T-helper 2 cell (primary cell): ENCODE data around the gene DYSF.
"Not testable (repeated sequence)": the region's sequence is repeated elsewhere in the genome, so short reads cannot be mapped to it uniquely, and the experiment has no call there.

Source experiments
- DNase-seq, 5 experiments: peaks; one replicate each; pipeline versions ENCODE4 v3.0.0 to v3.0.0-alpha.2; 2012 to 2022
- total RNA-seq, 2 donors: gene quantifications; one replicate each; lab custom pipeline; 2026; lab: John Stamatoyannopoulos, UW

Gene DYSF
- 0 to 0.07 reads per million in 2 donors for total RNA-seq

DNA sequence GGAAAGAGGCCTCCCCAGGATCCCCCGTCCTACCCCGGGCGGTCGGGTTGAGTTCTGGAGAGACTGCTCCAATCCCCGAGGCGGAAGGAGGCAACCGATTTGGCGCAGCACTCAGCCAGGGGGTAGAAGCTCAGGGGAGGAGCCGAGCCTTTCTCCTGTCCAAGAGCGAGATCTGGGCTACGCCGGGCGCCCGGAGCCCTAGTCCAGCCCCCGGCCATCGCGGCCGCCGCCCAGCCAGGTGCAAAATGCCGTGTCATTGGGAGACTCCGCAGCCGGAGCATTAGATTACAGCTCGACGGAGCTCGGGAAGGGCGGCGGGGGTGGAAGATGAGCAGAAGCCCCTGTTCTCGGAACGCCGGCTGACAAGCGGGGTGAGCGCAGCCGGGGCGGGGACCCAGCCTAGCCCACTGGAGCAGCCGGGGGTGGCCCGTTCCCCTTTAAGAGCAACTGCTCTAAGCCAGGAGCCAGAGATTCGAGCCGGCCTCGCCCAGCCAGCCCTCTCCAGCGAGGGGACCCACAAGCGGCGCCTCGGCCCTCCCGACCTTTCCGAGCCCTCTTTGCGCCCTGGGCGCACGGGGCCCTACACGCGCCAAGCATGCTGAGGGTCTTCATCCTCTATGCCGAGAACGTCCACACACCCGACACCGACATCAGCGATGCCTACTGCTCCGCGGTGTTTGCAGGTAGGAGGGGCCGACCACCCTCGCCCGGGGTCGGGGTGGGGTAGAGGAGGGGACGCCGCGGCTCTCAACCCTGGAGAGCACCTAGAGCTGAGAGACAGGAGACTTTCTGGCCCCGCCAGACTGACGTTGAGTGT lies at the start of gene DYSF:
DYSF (plus strand) TSS at position 158 of the 817 bp plus-strand sequence.
- DNase-seq = peak in 1 of 5 experiments; percentile 12

DNA sequence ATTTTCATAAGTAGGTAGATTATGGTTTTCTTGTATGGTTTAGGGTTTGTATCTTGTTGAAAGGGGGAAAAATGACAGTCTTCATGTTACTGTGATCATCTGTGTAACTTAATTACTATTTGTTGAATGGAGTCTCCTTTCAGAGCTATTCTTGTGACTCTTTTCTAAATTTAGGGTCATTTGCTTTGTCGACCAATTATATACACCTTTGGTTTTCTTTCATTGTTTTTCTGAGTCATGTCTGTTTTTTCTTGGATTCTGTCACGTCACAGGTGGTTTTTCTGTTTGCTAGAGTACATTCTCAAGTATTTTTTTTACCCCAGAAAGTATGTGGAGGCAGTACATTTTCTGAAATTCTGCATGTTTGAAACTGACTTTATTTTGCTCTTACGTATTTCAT lies 43.8 kb upstream of the DYSF start:
- no peak for DNase-seq

DNA sequence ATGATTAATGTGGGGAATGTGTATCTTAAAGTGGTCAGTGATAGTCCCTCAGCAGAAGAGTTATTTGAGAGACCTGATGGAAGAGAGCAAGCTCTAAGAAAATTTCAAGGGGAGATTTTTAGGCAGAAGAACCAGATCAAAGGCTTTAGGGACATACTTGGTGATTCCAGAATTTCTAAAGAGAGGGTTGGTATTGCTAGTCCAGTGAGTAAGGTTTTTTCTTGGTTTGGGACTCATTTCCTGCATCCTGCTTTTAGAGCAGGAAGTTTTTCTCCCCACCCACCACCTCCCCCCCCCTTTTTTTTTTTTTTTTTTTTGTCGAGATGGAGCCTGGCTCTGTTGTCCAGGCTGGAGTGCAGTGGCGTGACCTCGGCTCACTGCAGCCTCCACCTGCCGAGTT lies 42.7 kb upstream of the DYSF start:
- DNase-seq = no peak

DNA sequence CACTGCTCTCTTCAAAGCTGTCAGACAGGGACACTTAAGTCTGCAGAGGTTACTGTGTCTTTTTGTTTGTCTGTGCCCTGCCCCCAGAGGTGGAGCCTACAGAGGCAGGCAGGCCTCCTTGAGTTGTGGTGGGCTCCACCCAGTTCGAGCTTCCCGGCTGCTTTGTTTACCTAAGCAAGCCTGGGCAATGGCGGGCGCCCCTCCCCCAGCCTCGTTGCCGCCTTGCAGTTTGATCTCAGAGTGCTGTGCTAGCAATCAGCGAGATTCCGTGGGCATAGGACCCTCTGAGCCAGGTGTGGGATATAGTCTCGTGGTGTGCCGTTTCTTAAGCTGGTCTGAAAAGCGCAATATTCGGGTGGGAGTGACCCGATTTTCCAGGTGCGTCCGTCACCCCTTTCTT lies 36.5 kb upstream of the DYSF start:
- peak in 2 of 5 experiments; percentile 16 to 47 for DNase-seq

DNA sequence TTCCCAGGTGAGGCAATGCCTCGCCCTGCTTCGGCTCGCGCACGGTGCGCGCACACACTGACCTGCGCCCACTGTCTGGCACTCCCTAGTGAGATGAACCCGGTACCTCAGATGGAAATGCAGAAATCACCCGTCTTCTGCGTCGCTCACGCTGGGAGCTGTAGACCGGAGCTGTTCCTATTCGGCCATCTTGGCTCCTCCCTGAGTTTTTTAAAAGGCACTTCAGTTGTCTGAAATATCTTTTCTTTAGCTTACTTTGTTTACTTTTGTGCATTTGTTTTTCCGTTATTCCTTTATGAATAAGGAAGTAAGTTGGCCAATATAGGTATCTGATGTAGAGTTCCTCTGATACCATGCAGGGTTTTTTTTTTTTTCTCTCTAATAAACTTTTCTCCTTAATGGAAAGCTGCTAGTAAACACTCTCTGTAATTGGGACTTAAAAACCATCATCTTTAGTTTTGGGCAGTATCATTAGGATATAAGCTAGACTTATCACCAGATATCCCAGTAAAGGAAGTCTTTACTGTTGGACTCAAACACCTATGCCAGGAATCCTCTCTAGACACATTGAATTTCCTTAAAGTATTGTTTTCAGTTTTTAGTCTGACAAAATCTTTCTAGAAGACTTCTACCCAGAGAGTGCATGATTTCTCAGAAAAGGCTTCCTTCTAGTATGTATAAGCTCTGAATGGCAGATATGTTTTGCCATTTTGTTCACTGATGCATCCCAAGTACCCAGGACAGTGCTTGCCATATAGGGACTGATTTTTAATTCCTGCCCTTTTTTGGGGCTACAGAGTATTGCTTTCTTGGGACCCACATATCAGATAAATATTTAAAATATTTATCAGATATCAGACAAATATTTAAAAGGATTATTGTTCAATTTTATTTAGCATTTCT lies 35.8 kb upstream of the DYSF start:
- peak in 1 of 5 experiments; percentile 37 for DNase-seq

DNA sequence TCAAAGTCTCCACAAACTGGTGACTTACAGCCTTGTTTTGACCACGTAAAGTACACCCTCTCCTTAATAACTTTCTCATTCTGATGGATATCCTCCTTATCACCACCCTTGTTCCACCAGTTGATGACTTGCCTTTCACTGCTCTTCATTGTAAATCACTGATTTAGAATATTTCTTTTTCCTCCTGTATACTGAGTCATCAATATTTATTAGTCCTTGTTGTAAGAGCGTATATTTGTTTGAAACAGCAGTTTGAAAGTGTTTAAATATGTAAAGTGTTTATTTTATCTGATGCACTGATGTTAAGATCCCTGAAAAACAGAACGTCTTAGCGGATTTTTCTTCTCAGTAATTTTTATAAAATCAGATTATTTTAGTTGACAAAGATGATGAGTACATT lies 34.2 kb upstream of the DYSF start:
- DNase-seq = no peak

DNA sequence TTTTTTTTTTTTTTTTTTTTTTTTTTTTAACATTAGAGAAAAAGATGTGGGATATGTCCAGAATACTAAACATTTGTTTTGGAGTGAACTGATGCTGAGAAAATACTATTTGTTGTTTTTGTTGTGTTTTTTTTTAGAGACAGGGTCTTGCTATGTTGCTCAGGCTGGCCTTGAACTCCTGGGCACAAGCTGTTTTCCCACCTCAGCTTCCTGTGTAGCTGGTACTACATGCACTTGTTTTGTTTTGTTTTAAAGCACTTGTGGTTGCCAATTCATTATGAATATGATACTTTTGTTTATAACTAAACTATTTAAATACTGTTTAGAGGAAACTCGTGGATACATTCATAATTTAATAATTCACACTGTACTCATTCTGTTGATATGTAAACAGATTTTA lies 33.4 kb upstream of the DYSF start:
- DNase-seq = peak in 1 of 5 experiments; percentile 53

DNA sequence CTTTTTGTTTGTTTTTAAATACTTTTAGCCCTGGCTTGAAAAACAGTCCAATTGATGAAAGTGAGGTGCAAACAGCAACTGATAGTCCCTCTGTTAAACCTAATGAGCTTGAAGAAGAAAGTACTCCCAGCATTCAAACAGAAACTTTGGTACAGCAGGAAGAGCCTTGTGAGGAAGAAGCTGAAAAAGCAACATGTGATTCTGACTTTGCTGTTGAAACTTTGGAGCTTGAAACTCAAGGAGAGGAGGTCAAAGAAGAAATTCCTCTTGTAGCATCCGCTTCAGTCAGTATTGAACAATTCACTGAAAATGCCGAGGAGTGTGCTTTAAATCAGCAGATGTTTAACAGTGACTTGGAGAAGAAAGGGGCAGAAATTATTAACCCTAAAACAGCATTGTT lies 30.6 kb upstream of the DYSF start:
- DNase-seq = no peak

DNA sequence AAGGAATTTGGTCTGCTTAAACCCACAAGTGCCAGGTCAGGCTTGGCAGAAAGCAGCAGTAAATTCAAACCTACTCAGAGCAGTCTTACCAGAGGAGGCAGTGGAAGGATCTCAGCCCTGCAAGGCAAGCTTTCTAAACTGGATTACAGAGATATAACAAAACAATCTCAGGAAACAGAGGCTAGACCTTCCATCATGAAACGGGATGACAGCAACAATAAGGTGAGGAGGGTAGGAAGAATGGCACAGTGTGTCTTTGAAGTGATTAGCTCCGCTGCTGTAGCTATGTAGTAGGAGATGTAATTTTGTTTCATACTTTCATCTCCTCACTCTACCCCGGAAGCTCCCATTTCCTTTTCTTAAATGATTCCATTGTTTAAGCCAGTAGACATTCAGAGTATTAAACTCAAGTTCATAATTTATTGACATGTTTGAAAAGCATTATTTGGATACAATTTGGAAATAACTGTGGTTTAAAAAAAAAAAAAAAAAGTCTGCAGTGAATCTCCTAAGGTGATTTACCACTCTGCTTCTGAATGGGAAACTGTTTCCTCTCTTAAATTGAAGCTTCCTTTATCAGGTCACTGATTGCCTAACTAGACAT lies 29.4 kb upstream of the DYSF start:
- no peak for DNase-seq

DNA sequence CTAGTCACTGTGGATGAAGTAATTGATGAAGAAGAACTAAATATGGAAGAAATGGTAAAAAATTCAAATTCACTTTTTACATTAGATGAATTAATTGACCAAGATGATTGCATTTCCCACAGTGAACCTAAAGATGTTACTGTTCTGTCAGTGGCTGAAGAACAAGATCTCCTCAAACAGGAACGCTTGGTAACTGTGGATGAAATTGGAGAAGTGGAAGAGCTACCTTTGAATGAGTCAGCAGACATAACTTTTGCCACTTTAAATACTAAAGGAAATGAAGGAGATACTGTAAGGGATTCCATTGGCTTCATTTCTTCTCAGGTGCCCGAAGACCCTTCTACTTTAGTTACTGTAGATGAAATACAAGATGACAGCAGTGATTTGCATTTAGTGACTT lies 26.6 kb upstream of the DYSF start:
- DNase-seq = no peak

DNA sequence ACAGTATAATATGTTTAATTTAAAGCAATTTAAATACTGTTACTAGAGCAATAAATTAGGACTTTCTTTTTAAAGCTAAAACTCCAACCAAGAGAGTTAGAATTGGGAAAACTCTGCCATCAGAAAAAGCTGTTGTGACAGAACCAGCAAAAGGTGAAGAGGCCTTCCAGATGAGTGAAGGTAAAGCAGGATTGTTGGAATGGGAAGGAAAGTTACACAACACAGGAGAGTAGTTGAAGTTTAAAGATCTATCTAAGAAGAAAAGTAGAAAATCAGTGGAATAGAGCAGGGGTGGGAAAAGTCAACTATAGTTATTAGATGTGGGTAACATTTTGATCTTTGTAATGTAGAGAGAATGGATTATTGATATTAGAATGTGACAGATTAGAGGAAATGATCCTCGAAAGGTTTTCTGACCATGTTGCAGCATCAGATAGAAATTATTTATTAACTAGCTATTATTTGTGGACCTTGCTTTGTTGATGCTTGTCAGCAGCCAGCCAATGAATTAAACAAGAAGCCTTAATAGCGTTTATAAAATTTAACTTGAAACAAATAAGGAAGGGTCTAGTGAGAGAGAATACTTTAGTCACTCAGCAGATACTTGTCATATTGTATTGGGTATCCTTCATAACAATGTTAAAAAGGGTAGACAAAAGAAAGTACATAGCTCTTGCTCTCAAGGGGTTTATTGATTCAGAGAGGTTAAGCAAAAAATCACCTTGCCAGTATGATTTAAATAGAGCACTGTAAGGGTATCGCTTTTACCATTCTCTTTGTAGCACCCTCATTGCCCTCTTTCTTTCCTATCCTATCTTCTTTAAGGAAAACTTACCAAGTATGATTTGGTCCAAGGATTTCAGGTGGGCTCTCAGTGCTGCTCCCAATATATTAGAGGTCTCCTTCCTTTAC lies 24.6 kb upstream of the DYSF start:
- DNase-seq = no peak

DNA sequence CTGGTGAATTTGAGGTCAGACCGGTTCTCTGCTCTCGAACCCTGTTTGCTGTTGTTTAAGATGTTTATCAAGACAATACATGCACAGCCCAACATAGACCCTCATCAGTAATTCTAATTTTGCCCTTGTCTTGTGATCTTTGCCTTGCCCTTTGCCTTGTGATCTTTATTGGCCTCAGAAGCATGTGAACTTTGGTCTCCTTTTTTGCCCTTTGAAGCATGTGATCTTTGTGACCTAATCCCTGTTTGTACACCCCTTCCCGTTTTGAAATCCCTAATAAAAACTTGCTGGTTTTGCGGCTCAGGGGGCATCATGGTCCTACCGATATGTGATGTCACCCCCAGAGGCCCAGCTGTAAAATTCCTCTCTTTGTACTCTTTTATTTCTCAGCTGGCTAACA lies 8.2 kb upstream of the DYSF start:
- DNase-seq = not testable (repeated sequence)

DNA sequence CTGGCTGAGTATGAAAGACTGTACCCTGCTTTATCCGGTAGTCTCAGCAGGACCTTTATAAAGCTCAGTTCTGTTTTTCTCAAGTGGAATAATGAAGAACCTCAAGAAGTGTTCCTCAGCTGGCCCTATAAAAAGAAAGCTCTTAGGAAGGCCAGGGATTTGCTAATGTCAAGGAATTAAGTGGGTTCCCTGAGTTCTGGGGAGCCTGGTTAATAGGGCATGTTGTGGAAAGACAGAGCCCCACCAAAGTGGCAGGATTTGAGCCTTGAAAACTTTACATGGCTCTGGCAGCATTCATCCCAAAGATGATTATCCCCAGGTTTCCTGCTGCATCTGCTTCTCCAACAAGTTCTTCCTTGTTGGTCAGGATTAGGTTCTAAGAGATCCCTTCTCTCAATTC lies 6.9 kb upstream of the DYSF start:
- no peak for DNase-seq

DNA sequence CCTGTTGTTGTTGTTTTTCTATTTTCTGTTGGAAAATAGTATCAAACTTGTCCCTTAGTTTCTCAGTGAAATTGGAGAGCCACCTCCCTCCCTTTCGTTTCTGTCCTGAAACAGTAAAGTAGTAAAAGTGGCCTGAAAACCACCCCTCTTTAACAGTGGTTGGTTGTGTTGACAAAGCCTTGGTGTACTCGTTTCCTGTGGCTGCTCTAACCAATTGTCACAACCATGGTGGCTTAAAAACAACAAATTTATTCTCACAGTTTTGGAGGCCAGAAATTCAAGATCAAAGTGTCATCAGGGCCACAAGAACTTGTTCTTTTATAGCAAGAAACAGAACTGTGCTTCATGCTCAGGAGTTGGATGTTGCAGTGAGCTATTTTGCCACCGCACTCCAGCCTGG lies 4.0 kb upstream of the DYSF start:
- peak in 1 of 5 experiments; percentile 50 for DNase-seq

DNA sequence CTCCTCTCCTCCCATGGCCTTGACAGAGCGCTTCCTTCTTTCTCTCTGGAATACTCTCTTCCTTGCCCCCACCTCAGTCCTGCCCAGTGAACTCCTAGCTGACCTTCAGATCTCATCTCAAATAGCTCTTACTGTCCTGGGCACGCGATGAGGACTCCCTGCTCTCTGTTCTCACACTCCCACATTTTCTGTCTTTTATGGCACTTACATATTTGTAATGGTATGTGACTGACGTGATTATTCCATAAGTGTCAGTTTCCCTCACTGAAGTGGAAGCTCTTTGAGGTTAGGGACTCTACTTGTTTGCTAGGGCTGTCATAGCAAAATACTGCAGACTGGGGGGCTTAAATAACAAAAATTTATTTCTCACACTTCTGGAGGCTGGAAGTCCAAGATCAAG lies 1.7 kb upstream of the DYSF start:
- no peak for DNase-seq

DNA sequence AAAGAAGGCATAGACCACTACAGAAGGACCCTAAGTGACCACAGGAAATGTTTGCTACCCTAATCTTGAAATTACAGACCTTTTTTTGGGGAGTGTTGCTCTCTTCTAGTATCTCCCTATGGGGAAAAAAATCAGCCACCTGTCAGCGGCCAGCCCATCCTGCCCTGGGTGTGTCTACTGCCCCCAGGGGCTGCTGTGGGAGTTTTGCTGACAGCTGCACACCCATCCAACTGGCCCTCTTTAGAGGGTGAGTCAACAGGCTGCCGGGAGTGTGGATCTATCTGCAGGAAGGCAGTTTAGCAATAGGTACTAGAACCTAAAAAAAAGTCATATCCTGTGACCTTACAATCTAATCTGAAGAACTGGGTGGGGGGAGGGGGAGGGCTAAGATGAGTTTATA lies 796 bp upstream of the DYSF start:
- peak in 1 of 5 experiments; percentile 29 for DNase-seq

DNA sequence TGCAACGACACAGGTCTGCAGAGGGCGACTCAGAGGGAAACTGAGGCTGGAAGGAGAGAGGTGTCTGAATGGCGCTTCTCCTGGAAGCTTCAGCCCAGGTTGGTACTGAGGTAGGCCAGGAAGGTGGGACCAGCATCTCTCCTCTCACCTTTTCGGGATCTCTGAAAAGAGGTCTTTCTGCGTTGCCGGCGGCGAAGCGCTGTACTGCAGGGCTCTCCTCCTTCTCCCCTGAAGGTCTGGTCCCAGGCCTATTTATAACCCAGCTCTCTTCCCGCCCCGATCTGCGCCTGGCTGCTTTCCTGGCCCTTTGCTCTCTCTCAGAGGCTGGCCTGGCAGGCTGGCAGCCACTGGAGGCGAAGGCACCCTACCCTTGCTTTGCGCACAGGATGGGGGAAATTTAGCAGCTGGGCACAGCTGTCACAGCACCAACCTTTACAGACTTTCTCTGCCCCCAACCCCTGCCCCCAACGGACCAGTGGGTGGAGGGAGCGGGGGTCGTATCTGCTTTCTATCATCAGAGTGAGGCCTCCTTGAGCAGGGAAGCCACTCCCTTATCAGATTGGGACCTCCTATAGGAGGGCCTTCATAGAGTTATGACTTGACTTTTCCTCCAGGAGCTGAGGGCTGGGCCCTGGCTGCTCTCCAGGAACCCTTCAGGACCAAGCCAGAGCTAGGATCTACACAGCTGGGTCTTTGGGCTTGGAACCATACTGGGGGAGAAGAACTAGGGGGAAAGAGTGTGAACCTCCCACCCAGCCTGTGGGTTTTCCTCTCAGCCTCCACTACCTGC lies 1.1 kb downstream of the DYSF start:
- no peak for DNase-seq

DNA sequence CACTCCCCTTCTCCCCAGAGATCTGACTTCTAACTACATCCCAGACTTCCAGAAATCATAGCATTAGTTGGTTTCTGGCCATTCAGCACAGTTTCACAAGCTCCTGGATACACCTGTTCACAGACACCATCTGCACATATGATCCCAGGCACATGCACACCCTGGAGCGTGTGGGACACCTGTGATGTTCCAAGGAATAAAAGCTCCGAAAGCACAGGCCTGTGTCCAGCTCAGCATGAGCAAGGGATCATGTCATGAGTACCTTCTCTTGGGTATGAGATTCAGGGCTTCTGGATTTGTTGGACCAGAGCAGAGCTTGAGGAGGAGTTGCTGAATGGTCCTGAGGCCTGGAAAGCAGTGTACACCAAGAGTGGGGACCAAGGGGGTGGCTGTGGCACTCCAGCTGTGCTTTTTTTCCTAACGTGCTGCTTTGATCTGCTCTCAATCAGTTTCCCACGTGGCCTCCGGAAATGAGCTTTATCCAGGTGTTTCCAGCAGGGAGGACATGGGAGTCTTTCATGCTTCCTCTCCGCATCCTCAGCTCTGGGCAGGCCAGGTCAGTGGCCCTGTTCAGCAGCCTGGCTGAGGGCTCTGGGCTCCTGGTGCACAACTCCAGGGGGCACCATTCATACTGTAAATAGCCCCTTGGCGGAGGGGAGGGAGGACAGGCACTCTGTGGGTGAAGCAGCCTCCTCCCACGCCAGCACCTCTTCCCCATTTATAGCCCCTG lies 1.8 kb downstream of the DYSF start:
- no peak for DNase-seq

DNA sequence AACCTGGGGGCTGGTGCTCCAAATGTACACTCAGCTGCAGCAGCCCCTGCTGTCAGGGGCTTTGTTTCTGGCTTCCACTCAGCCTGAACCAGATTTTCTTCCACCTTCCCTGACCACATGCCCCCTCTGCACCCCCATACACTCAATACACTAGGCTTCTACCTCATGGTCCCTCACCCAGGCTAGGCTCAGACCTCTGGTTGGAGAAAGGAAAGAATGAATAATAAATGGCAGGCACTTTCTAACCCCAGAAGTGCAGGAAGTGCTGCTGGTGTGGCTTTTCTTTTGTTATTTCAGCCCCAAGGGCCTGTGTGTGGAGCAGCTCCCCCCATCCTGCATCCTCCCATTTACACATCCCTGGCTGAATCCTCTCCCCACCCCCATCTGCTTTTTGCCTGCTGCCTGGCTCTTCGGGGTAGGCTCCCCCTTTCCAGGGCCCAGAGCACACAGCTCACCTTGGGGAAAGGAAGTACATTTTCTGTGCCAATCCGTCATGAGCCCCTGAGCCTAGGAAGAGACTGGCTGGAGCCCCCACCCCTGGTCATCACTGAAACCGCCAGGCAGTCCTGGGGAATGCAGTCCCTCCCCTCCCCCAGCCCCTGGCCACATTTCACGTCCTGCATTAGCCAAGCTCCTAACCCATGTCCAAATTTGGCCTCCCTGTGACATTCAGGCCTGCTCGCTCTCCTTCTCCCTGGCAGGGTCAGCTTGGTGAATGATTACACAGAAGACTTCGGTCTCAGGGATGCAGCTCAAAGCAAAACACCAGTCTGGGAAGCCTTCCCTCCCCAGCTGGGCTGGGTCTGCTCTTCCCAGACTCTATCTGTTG lies 2.6 kb downstream of the DYSF start:
- DNase-seq = no peak

DNA sequence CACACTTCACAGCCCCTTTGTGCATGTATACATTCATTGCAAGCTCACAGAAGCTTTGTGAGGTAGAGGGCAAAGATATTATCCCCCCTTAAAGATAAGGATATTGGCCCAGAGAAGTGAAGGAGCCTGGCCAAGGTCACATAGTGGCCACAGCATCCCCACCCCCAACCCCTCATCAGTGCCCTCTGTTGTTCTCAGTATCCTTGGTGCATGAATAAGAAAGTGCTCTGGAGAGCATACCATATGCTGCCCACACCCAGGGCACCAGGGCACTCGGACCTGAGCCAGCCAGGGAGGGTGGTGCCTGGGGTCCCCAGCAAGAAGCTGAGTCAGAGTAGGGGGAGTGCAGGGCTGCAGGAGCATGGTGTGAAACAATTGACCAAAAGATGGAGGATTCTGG lies 3.3 kb downstream of the DYSF start:
- DNase-seq = no peak
